ENCODE results near the gene ERC1. TPM values are rescaled to one million over a fixed set of nuclear protein-coding genes. Genes with fewer than 3 reads are reported as not detected.

Gene ERC1
- total RNA-seq, 2 donors from 2014 or later: 40.3 to 43.0 TPM

- DNase-seq (ENCODE audit: low spot score): no peak
- no peak for TF ChIP-seq CTCF (IDR thresholded peaks at IDR 0.05)
- Histone ChIP-seq H3K27ac (no peak overlapping the region), H3K36me3 (no peaks in the 10 kb centered on the region), H3K4me3 (no peak overlapping the region), H3K9me3 (no peaks in the 10 kb centered on the region), H3K4me1 (peaks cover 0 to 17% of the 10 kb centered on the region in 2 donors), H3K27me3 (no peaks in the 10 kb centered on the region)
Observed at GRCh38 chr12:1499351-1499750, 508.3 kb downstream of the ERC1 start.

- no peak for DNase-seq (ENCODE audit: low spot score)
- Histone ChIP-seq H3K27me3 (no peaks in the 10 kb centered on the region), H3K4me1 (peaks cover 0 to 17% of the 10 kb centered on the region in 2 donors), H3K9me3 (no peaks in the 10 kb centered on the region), H3K4me3 (no peak overlapping the region), H3K27ac (no peak overlapping the region), H3K36me3 (no peaks in the 10 kb centered on the region)
- TF ChIP-seq CTCF (IDR thresholded peaks at IDR 0.05): no peak
Observed at GRCh38 chr12:1500095-1500801, 509.2 kb downstream of the ERC1 start.

- DNase-seq (ENCODE audit: low spot score): peak; percentile 53
- peaks cover 0 to 16% of the 10 kb centered on the region in 2 donors for H3K4me1 ChIP-seq
- H3K4me3 ChIP-seq: no peak overlapping the region
- no peak for TF ChIP-seq CTCF (IDR thresholded peaks at IDR 0.05)
- H3K36me3 ChIP-seq: no peaks in the 10 kb centered on the region
- no peaks in the 10 kb centered on the region for H3K27me3 ChIP-seq
- no peak overlapping the region for H3K27ac ChIP-seq
- H3K9me3 ChIP-seq: no peaks in the 10 kb centered on the region
Observed at GRCh38 chr12:1501001-1501400, 510.0 kb downstream of the ERC1 start.

- H3K9me3 ChIP-seq: no peaks in the 10 kb centered on the region
- no peak overlapping the region for H3K27ac ChIP-seq
- H3K36me3 ChIP-seq: no peaks in the 10 kb centered on the region
- H3K27me3 ChIP-seq: no peaks in the 10 kb centered on the region
- peak; percentile 49 for DNase-seq (ENCODE audit: low spot score)
- H3K4me1 ChIP-seq: peaks cover 0 to 8% of the 10 kb centered on the region in 2 donors
- no peak for TF ChIP-seq CTCF (IDR thresholded peaks at IDR 0.05)
- H3K4me3 ChIP-seq: no peak overlapping the region
Observed at GRCh38 chr12:1501695-1502378, 510.8 kb downstream of the ERC1 start.

GRCh38 chr12:1502379-1502720, 511.3 kb downstream of the ERC1 start:
- TF ChIP-seq CTCF (IDR thresholded peaks at IDR 0.05): no peak
- Histone ChIP-seq H3K4me3 (no peak overlapping the region), H3K36me3 (no peaks in the 10 kb centered on the region), H3K9me3 (no peaks in the 10 kb centered on the region), H3K4me1 (peaks cover 0 to 8% of the 10 kb centered on the region in 2 donors), H3K27ac (no peak overlapping the region), H3K27me3 (no peaks in the 10 kb centered on the region)
- DNase-seq (ENCODE audit: low spot score): no peak

Data from right atrium auricular region (tissue), 2 donors.